ENCODE data around the gene AKR1C8.
"Not testable (repeated sequence)": the region's sequence is repeated elsewhere in the genome, so short reads cannot be mapped to it uniquely, and the experiment has no call there.

Gene AKR1C8

GRCh38 chr10:5211696-5212536 is 27.0 kb upstream of the AKR1C8 start:
- no peak for DNase-seq (ENCODE audit: low spot score)
- Histone ChIP-seq H3K4me3 (no peak overlapping the region), H3K27ac (no peak overlapping the region)
- TF ChIP-seq, protein P1, sequence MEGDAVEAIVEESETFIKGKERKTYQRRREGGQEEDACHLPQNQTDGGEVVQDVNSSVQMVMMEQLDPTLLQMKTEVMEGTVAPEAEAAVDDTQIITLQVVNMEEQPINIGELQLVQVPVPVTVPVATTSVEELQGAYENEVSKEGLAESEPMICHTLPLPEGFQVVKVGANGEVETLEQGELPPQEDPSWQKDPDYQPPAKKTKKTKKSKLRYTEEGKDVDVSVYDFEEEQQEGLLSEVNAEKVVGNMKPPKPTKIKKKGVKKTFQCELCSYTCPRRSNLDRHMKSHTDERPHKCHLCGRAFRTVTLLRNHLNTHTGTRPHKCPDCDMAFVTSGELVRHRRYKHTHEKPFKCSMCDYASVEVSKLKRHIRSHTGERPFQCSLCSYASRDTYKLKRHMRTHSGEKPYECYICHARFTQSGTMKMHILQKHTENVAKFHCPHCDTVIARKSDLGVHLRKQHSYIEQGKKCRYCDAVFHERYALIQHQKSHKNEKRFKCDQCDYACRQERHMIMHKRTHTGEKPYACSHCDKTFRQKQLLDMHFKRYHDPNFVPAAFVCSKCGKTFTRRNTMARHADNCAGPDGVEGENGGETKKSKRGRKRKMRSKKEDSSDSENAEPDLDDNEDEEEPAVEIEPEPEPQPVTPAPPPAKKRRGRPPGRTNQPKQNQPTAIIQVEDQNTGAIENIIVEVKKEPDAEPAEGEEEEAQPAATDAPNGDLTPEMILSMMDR (IDR thresholded peaks at IDR 0.05), result no peak

DNA sequence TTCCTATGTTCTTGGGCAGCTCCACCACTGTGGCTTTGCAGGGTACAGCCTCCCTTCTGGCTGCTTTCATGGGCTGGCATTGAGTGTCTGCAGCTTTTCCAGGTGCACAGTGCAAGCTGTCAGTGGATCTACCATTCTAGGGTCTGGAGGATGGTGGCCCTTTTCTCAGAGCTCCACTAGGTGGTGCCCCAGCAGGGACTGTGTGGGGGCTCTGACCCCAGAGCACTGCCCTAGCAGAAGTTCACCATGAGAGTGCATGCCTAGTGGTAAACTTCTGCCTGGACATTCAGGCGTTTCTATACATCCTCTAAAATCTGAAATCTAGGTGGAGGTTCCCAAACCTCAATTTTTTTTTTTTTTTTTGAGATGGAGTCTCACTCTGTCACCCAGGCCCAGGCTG is 25.3 kb upstream of the AKR1C8 start:
- not testable (repeated sequence) for H3K27ac ChIP-seq; DNase-seq (ENCODE audit: low spot score); H3K4me3 ChIP-seq

DNA sequence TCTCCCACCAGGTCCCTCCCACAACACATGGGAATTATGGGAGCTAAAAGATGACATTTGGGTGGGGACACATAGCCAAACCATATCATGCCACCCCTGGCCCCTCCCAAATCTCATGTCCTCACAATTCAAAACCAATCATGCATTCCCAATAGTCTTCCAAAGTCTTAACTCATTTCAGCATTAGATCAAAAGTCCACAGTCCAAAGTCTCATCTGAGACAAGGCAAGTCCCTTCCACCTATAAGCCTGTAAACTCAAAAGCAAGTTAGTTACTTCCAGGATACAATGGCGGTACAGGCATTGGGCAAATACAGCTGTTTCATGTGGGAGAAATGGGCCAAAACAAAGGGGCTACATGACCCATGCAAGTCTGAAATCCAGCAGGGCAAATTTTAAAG is 24.8 kb upstream of the AKR1C8 start:
- H3K4me3 ChIP-seq; DNase-seq (ENCODE audit: low spot score); H3K27ac ChIP-seq: not testable (repeated sequence)

DNA sequence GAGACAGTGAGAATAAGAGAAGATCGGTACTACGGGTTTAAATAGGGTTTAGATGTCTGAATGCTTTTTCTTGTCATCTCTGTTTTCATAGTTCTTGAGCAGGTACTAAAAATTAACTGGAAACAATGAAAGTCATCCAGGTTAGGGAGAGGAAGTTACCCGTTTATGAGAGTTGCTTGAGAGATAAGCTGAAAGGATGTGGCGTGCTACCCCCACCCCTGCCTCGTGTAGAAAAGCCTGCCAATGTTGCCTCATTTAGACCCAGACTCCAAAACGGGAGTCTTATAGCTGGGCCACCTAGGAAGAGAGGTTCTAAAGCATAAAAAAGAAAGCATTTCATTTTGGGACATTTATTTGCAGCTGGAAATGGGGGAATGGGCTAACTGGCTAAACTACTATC is 21.8 kb upstream of the AKR1C8 start:
- DNase-seq (ENCODE audit: low spot score), result no peak
- TF ChIP-seq, protein P1 (IDR thresholded peaks at IDR 0.05), result no peak
- Histone ChIP-seq H3K4me3 (no peak overlapping the region), H3K27ac (no peak overlapping the region)

DNA sequence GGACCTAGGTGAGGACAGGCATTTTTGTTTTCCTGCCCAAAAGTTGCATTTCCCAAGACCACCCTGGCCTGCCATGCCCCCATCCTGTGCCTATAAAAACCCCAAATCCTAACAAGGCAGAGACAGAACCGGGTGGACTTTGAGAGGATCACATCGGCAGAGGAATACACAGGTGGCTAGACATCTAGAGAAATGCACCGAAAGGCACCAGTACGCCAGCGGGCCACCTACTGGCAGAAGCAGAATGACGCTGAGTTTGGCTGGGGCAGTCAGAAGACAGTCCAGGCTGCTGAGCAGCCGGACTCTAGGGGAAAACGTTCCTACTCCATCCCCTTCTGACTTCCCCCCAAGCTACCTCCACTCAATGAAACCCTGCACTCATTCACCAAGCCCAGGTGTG is 14.4 kb upstream of the AKR1C8 start:
- Histone ChIP-seq H3K4me3 (no peak overlapping the region), H3K27ac (no peak overlapping the region)
- TF ChIP-seq, protein P1 (IDR thresholded peaks at IDR 0.05), result no peak
- DNase-seq (ENCODE audit: low spot score), result no peak

GRCh38 chr10:5198386-5198785 is 13.4 kb upstream of the AKR1C8 start:
- Histone ChIP-seq H3K27ac (no peak overlapping the region), H3K4me3 (no peak overlapping the region)
- DNase-seq (ENCODE audit: low spot score), result no peak
- TF ChIP-seq, protein P1 (IDR thresholded peaks at IDR 0.05), result no peak

DNA sequence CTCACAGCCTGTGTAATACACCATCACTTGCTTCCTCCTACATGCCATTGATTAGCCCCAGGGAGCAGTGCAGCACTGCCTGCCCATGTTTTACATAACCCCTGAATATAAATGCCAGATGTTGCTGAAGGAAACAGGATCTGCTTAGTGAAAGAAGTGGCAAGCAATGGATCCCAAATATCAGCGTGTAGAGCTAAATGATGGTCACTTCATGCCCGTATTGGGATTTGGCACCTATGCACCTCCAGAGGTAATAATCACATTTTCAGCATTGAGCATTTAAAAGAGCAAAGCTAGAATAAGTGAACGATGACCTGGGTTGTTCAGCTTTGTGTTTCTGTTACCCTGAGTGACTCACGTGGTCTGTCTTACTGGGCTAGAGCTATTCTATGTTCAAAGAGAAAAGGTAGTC is 11.8 kb upstream of the AKR1C8 start, which contains the start of gene AKR1C4:
Gene AKR1C4 (plus strand): TSS at position 136 of the 412 bp plus-strand sequence. CDS start 31 bp downstream, at position 167.
- no peak within 1 kb of the TSS for H3K4me3 ChIP-seq
- no peak for DNase-seq (ENCODE audit: low spot score)
- H3K27ac ChIP-seq, result no peak within 1 kb of the TSS
- TF ChIP-seq, protein P1 (IDR thresholded peaks at IDR 0.05), result no peak

DNA sequence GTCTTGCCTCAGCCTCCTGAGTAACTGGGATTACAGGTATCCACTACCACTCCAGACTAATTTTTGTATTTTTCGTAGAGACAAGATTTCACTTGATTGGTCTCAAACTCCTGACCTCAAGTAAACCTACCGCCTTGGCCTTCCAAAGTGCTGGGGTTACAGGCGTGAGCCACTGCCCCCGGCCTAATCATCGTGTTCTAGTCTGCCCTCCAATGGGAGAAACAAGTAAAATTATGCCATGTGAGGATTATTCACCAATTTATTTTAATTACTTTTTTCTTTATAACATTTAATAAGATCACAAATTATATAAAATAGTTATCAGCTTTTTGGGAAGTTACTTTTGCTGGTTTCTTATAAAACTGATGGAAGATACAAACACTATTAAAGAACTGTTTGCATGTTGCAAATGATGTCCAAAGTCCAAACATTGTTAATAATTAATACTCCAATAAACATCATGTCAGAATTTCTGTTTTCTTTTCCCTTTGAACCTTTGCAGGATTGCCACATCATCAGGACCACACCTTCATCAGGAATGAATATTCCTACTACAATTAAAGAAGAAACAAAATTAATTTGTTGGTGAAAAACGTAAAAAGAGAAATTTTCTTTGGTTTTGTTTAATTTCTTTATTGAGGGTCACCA is 10.9 kb upstream of the AKR1C8 start:
- no peak for DNase-seq (ENCODE audit: low spot score)
- TF ChIP-seq, protein P1 (IDR thresholded peaks at IDR 0.05), result no peak
- Histone ChIP-seq H3K27ac (no peak overlapping the region), H3K4me3 (no peak overlapping the region)
